NCI-H510A (cell line): Measurements from ENCODE around the gene OR2V1.
"Not testable (repeated sequence)": the region's sequence is repeated elsewhere in the genome, so short reads cannot be mapped to it uniquely, and the experiment has no call there.

Experiments used
- DNase-seq: peaks from one replicate; lab custom pipeline; 2025; lab: John Stamatoyannopoulos, UW

OR2V1 gene

GRCh38 chr5:181101930-181102674 is 28.9 kb downstream of the OR2V1 start:
- DNase-seq = not testable (repeated sequence)

DNA sequence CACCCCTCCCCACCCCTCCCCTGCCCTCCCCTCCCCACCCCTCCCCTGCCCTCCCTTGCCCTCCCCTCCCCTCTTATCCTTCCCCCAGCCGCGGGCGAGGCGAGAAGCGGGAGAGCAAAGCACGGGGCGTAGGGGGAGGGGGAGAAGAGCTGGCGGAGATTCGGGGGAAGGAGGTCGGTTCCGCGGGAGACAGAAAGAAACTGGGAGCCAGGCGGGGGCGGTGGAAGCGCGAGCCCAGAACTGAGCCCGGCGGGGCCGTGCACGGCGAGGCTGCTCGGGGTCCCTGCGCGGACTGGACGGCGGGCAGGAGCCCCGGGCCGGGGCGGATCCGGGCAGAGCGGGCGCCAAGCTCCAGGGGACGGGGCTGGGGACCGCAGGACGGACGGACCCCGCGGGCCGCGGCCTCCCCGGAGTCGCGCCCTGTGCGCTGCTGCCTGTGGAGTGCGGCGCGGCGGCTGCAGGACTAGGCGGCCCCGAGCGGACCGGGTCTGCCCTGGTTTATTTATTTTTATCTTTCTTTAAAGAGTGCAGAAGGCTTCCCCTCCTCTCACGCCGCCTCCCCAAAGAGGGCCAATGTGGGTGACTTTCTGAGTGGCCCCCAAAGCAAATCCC is 29.8 kb downstream of the OR2V1 start:
- DNase-seq = not testable (repeated sequence)

DNA sequence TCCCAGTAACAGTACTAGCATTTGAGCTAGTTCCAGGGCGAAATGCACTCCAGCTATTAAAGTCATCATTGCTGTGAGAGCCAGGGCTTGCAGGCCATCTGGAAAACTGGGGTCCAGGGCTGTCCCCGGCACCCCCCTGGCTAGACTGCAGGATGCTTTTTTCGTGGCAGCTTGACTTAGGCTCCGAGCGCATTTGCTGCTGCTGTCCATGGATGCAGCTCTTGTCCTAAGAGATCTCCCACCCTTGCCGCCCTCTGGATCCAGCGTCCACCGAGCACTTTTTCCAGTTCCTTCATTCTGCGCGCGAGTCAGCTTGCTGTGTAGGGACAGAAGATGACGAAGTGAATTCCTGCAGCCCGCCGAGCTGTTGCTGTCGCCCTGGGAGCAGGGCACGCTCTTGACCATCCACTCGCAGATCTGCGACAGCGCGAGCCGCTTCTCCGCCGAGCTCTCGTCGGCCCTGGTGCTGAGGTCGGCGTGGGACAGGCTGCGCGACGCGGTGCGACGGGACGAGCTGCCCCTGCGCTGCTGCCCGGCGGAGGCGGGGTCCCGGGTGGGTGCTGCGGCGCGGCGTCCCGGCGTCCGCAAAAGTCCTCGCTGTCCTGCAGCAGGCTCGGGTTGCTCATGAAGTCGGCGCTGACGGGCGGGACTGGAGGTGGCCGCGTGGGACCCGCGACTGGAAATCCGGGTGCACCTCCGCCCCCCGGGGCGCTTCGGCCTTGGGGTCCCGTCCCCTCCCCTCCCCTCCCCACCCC is 30.7 kb downstream of the OR2V1 start:
- DNase-seq = no peak

DNA sequence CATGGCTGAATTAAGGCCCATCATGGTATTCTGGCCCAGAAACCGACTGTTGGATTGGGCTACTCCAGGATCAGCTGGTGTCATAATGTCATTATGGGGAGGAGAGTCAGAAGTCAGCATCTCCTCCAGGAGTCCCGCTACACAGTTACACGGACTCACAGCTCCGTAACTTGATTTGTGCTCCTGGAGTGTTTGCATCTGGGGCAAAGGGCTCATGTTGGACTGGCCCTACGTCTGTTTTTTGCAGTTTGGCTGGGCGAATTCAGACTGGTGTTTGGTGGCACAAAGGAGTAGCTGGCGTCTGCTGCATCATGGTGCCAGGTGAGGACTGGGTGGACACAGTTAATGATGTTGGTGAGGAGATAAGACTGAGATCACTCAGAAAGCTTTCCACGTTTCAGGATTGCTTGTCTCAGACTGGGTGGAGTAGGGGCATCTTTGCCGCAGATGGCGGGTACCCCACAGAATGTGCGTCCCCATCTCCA is 31.3 kb downstream of the OR2V1 start:
- DNase-seq = no peak

DNA sequence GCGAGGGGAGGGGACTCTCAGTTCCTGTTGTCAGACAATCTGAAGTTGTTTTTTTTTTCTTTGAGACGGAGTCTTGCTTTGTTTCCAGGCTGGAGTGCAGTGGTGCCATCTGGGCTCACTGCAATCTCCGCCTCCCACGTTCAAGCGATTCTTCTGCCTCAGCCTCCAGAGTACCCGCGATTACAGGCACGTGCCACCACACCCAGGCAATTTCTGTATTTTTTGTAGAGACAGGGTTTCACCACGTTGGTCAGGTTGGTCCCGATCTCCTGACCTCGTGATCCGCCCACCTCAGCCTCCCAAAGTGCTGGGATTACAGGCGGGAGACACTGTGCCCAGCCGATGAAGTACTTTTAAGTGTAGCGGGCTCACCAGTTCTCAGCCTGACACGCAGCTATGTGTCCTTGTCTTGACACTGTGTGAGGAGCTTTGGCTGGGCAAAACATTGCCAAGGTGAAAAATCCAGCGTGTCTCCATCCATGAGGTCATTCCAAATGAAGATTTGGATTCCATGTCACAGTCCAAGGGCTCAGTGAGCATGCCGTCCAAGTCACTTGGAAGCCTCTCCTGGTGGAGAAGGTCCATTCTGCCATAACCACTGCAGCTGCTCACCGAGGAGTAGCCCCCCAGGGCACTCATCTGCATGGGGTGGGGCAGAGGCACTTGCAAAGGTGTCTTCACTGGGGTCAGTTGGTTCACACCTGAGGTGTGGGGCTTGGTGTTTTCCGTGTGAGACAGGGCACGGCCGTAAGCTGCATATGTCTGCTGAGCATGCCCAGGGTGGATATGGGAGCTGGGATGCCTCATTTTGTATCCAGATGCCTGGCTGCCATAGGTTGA is 32.0 kb downstream of the OR2V1 start:
- no peak for DNase-seq

DNA sequence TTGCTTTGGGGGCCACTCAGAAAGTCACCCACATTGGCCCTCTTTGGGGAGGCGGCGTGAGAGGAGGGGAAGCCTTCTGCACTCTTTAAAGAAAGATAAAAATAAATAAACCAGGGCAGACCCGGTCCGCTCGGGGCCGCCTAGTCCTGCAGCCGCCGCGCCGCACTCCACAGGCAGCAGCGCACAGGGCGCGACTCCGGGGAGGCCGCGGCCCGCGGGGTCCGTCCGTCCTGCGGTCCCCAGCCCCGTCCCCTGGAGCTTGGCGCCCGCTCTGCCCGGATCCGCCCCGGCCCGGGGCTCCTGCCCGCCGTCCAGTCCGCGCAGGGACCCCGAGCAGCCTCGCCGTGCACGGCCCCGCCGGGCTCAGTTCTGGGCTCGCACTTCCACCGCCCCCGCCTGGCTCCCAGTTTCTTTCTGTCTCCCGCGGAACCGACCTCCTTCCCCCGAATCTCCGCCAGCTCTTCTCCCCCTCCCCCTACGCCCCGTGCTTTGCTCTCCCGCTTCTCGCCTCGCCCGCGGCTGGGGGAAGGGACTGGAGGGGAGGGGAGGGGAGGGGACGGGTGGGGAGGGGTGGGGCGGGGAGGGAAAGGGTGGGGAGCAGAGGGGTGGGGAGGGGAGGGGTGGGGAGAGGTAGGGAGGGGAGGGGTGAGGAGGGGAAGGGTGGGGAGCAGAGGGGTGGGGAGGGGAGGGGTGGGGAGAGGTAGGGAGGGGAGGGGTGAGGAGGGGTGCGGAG is 33.0 kb downstream of the OR2V1 start:
- DNase-seq = not testable (repeated sequence)

- not testable (repeated sequence) for DNase-seq
These were observed 33.6 kb downstream of the OR2V1 start for GRCh38 chr5:181097383-181097753.

DNA sequence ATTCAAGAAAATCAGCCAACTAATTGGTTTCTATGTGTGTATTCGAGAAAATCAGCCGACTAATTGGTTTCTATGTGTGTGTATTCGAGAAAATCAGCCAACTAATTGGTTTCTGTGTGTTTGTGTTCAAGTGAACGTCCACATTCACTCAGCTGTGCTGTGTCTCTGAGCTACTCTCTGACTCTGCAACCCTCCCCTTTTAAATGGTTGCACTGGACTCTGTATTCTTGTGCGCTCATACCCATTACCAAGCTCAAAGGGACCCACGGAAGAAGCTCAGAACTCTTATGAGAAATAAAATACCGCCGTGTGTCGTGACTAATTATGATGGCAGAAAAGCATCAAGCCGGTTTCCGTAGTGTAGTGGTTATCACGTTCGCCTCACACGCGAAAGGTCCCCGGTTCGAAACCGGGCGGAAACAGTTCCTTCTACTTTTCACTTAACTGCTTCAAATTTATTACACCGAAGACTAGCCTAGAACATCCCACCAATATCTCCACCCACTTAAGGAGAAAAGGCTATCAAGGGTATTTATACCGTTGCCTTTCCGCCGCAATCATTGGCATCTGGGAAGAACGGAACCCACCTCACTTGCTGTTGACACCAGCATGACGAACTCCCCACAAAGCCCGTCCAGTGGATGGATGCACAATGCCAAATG is 34.1 kb downstream of the OR2V1 start:
- not testable (repeated sequence) for DNase-seq

GRCh38 chr5:181095162-181095561 is 35.8 kb downstream of the OR2V1 start:
- not testable (repeated sequence) for DNase-seq

DNA sequence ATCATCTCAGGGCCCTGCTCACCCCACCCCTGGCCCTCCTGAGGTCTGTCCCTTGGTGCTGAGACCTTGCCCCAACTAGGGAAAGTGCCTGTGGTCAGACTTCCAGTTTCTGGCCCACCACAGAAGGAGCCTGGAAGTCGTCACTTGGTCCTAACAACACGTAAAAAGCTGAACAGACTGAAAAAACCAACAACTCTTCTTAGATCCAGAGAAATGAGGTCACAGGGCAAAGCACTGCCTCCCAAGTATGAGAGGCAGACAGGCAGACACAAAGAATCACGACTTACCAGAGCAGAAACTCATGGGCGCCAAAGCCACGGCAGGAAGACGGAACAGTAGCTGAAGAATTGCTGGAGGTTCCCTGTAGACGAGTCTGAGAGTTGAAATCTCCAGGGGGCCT is 38.5 kb downstream of the OR2V1 start:
- no peak for DNase-seq

DNA sequence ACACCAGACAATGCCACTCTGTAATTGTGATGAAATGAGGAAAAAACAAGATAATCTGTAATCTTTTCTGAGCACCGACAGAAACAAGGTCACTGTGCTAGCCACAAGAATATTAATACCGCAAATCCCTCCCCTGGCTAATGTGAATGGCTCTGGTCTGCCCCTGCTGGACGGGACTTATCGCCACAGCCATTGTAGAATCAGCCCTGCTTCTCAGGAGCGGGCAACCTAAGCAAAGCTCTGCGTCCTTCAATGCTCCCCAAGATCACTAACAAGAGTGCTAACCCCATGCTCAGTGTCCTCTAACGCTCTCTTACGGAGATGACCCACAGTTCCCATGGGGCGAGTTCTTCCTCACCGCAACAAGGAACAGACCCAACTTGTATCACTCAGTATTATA is 42.7 kb downstream of the OR2V1 start:
- no peak for DNase-seq

- DNase-seq = no peak
These were observed 43.7 kb downstream of the OR2V1 start for GRCh38 chr5:181087309-181087708.

GRCh38 chr5:181086884-181087205 is 44.1 kb downstream of the OR2V1 start:
- no peak for DNase-seq

GRCh38 chr5:181086026-181086883 is 44.7 kb downstream of the OR2V1 start:
- no peak for DNase-seq

- DNase-seq = no peak
These were observed 46.3 kb downstream of the OR2V1 start for GRCh38 chr5:181084621-181085195.

GRCh38 chr5:181081989-181082388 is 49.0 kb downstream of the OR2V1 start:
- DNase-seq = no peak

- DNase-seq = no peak
These were observed 54.0 kb downstream of the OR2V1 start for GRCh38 chr5:181076920-181077319.
